ENCODE measurements around the gene LRCOL1.

LRCOL1 gene

DNA sequence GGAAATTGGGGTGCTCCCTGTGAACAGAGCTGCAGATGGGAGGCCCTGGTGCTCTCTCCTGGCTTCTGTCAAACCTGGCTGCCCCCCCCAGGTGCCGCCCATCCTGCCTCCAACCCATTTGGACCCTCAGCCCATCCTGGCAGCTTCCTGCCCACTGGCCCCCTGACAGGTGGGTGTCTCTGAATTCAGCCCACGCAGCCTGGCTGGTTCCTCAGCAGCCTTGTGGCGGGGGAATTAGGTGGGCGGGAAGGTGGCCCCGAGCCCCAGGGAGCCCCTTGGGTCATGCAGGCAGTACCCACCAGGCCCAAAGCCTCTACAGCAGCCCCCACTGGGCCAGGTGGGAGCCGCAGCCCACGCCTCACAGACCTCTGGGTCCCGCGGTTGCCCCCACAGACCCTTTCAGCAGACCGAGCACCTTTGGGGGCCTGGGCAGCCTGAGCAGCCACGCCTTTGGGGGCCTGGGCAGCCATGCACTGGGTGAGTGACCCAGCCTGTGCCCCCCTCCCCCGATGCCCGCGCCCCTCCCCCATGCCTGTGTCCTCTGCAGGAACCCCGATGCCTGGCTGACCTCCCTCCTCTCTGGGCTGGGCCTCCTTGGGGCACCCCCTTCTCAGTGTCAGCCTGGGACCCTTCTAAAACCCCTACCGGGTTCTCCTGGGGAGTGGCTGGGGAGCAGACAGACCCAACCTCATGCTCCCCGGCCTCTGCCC lies 28.9 kb downstream of the LRCOL1 start:
- DNase-seq, result no peak

DNA sequence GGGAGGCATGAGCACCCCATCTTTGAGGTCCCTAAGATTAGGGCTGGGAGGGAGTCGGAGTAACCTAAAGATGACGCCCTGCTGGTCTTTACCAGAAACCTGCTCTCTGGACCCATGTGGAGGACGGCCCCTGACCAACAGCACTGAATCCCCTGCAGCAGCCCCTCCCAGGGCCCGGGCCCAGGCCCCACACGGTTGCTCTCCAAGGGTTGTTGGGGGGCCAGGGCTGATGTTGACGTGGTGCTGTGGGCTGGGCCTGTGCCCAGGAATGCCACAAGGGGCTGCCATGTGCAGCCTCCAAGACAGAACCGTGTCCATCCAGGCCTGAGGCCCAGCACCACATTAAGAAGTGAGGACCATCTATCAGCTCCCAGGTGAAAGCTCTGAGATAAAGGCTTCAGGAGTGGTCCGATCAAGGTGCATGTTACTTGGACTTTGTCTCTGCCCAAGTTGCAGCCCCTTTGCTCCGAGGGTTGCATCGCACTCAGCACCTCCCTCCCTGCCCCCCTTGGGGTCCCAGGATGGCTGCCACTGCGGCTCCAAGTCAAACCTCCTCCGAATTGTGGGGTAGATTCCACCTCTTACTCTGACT lies 29.6 kb downstream of the LRCOL1 start:
- DNase-seq, result no peak

DNA sequence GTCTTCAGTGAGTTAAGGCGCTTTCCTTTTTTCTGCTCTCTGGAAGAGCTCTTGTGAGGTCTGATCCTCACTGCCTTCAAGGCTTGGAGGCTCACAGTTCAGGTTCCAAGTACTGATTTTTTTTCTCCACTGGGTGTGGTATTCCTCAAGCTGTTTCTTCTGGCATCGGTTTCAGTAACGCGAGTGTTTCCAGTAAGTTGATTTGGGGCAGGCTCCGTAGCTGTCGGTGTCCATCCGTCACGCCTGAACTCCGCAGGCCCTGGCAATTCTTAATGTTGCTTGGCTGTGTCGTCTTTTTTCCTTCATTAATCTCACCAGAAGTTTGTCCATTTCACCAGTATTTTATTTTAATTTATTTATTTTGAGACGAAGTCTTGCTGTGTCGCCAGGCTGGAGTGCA lies 30.6 kb downstream of the LRCOL1 start:
- no peak for DNase-seq

DNA sequence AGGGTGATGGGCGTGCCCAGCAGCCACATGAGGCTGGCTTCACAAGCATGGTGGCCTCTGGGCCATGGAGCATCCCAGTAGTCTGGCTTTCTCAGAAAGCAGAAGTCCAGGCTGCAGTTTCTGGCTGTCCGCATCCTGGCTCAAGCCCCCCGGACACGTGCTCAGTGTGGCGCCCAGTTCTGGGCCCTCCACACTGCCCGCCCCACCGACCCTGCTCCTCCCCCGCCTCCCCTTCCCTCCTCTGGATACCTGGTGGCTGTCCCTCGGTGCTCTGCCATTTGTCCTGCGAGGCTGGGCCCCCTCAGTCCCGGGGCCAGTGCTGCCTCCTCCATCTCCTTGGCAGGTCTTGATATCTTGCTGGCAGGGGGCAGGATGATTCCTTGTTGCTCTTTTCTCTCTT lies 31.6 kb downstream of the LRCOL1 start:
- DNase-seq, result no peak

DNA sequence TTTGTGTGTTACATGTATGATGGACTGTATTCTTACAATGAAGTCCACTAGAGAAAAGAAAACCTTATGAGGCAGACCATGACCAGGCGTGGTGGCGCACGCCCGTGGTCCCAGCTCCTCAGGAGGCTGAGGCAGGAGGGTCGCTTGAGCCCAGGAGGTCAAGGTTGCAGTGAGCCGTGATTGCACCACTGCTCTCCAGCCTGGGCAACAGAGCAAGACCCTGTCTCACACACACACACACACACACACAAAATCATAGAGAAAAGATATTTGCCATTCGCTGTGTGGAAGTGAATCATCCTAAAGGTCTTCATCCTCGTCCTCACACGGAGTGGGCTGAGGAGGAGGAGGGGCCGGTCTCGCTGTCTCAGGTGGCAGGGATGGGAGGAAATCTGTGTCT lies 32.3 kb downstream of the LRCOL1 start:
- no peak for DNase-seq

DNA sequence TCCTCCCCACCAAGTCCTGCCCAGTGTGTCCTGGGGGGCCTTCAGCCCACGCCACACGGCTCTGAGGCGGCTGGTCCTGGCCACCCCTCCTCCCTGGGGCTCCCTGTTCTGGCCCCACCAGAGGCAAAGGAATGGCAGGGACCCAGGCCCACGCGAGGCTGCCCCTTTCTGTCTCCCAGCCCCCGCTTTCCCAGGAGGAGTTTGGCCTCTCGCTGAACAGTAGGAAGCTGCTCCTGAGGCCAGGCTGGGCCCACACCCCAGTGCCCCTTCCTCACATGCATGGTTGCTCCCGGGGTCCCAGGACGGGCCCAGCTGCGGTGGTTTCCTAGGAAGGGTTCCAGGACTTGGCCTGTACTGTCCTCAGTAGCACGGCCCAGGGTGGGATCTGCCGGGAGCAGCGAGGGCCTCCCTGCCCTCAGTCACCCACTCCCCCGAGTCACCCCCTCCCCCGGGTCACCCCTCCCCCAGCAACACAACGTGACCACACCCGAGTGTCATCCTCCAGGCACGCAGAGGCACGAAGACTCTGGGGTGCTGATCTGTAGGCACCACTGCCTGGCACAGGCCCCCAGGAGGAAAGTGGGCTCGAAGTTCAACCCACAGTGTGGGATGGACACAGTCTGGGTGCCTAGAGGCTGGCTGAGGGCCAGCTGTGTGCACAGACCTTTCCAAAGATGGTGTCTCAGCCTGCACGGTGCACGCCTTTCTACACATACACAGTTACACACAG lies 33.0 kb downstream of the LRCOL1 start:
- no peak for DNase-seq

DNA sequence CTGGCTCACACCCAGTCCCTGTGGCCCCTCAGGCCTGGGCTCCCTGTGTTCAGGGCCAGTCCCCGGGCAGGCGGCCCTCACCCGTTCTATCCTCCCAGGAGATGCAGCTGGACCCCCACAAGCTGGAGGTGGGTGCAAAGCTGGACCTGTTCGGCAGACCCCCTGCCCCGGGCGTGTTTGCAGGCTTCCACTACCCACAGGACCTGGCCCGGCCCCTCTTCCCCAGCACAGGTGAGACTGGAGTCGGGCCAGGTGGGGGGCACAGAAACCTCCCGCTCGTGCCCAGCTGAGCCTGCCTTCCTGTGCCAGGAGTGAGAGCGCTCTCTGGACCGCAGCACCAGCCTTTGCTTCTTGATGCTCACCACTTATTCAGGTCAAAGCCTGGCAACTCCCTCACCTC lies 33.7 kb downstream of the LRCOL1 start:
- no peak for DNase-seq

DNA sequence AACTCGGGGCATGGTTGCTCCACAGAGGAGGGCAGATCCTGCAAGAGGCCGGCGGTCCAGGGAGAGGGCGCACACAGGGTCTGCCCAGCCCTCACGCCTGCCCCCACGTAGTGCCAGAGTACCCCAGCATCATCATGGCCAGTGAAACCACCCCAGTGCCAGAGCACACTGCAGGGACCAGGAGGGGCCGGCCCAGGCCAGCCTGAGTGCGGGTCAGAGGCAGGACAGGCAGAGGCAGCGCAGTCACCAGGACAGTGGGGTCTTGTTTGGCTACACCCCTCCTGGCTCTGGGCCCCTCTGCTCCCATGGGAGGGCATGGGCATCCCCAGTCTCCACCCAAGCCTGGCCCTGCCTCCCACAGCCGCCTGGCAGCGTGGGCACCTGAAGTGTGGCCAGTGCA lies 34.7 kb downstream of the LRCOL1 start:
- no peak for DNase-seq

DNA sequence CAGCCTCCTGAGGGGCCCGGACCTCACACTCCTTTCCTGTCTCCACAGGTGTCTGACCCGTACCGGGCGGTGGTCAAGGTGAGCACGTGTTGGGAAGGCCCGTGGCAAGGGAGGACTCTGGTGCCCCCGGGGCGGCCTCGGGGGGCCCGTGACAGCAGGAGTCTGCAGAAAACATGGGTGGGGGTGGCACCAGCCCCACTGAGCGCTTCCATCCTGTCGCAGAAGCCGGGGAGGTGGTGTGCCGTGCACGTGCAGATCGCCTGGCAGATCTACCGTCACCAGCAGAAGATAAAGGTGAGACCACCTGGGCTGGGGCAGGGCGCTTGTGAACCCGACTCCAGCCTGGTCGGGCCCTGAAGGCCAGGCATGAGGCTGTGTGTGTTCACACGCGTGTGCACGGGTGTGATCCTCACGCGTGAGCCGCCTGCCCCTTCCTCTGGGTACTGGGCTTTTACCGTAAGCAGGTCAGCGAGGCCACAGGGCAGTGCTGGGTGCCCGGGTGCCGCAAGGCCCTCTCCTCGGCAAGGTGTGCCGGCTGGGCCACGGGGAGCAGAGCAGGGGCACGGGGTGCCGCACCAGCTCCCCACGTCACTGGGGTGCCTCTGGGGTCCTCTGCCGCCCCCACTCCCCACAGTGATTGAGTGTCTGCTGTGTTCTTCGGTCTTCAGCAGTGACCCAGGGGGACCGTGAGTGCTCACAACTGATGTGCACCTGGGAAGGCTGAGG lies 35.9 kb downstream of the LRCOL1 start:
- no peak for DNase-seq

DNA sequence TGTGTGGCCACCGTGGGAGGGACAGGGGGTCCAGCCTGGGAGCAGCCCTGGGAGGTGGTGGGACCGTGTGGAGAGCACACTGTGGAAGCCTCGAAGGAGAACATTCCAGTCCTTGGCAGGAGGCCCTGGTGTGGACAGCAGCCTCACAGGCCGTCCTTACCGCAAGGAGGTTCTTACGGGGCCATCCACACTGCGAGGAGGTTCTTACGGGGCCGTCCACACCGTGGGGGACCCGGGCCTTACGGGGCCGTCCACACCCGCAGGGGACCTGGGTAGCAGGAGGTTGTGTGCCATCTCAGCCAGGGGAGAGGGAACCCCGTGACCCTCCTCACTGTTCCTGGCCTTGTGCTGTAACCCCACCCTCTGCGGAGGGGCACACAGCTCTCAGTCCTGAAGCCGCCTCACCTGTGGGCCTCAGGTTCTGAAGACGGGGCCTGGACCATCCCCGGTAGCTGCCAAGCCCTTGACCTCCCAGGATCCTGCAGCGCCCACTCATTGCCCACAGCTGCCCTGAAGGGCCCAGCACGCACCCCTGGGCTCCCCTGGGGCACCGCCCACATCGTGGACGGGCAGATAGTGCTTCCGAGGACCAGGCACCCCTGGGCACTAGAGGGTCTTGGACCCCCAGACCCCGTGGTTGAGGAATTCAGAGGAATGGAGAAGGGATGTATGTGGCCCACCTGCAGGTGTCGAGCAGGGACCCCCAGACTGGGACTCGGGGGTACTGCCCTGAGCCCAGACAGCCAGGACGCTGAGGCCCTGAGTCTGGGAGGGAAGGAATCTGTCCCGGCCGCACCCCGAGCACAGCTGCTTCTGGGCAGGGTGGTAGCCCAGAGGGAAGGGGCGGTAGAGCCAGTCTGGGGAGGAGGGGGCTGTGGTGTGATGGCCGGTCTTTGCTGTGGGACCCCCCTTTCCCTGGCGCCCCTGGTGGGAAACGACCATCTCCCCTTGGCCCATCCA lies 37.3 kb downstream of the LRCOL1 start:
- no peak for DNase-seq

DNA sequence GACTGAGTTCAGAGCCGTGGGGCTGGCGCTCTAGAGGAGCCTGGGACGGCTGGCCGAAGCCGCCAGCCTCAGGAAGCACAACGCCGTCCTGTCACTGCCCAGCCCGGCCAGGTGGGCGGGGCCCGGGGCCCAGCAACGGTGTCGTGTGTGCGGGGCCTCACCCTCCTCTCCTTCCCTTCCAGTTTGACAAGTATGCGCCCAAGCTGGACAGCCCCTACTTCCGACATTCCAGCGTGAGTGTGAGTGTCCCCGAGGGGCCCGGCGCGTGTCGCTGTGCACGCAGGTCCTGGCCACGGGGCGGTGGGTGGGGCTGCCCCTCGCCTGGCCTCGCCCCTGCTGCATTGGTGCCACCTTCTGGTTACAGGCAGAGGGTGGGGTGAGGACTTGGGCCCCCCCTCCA lies 38.3 kb downstream of the LRCOL1 start:
- DNase-seq, result no peak

DNA sequence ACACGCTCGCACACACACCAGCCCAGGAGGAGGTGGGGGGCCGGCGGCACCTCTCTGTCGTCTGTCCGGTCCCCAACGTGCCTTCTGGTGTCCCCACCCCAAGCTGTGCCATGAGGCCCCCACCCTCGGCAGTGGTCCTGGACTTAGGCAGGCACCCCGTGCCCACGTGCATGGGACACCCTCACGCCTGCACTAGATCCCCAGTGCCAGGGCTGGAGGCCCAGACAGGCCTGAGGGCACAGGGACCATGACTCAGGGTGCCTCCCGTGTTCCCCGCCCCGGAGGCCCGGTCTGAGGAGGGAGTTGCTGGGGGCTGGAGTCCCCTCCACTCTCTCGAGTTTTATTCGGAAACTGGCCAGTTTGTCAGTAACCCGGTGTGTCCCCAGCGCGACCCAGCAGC lies 38.8 kb downstream of the LRCOL1 start:
- no peak for DNase-seq

DNA sequence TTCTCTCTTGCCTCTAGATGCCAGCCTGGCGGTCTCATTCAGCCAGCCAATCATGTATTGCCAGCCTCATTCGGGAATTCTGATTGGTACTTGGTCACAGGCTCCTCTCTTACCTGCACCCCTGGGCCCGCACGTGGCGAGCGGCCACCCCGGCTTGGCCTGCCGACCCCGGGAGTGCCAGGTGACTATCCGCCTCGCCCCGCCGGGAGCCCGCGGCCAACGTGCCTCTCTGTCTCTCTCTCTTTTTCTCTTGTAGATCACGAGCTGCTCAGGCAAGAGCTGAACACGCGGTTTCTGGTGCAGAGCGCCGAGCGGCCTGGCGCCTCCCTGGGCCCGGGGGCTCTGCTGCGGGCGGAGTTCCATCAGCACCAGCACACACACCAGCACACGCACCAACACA lies 39.3 kb downstream of the LRCOL1 start:
- no peak for DNase-seq

DNA sequence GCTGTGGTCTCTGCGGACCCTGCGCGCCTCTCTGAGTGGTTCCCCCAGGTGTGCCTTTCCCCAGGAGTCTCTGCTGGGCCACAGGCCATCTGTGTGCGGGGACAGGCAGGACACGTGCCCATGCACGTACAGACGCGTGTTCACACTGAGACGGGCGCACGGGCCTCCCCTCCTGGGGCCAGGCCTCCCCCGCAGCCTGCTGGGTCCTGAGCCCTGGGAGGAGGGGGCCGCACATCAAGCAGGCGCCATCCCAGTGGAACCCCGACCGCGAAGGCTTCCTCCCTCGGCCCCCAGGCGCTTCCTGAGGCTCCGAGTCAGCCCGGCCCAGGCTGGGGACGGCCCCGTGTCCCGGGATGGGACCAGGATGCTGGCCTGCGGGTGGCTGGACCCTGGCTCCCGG lies 39.7 kb downstream of the LRCOL1 start:
- DNase-seq, result no peak

DNA sequence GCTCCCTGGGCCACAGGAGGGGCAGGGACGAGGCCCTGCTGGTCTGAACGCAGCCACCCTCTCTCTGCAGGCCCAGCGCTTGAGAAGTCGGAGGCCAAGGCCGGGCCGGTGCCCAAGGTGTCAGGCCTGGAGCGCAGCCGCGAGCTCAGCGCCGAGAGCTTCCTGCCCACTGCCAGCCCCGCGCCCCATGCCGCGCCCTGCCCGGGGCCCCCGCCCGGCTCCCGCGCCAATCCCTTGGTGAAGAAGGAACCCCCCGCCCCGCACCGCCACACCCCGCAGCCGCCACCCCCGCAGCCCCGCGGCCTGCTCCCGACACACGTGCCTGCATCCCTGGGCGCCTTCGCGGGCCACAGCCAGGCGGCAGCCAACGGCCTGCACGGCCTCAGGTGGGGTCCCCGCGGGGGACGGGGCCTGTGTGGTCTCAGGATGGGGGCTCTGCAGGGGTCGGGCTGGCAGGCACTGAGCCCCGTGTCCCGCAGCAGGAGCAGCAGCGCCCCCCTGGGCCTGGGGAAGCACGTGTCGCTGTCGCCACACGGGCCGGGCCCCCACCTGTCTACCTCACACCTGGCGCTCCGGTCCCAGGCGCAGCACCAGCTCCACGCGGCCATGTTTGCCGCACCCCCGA lies 40.4 kb downstream of the LRCOL1 start:
- no peak for DNase-seq

DNA sequence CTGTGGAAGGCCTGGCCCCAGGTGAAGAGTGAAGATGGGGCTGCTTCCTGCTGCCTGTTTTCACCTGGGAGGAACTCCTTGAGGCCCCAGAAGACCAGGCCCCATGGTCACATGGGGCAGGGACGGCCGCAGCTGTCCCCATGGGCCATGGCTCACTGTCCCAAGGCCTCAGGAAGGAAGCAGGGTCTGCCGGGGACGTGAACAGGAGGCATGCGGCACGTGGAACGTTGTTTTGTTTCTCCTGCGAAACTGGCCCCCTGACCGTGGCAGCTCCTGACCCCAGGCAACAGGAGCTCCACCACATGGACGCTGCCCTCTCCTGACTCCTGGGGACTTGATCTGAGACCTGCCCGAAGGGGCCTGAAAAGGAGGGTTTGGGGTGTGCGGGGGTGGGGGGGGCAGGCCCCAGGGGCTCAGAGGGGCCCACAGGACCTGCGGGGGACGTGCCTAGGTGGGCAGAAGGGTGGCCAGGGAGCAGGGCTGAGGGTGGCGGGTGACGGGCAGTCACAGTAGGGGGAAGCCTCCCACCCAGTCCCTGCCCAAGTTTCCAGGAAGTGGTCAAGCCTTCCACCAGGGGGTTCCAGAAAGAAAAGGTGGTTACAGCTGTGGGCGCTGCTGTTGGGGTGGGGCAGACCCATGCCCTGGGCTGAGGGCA lies 41.4 kb downstream of the LRCOL1 start:
- no peak for DNase-seq

DNA sequence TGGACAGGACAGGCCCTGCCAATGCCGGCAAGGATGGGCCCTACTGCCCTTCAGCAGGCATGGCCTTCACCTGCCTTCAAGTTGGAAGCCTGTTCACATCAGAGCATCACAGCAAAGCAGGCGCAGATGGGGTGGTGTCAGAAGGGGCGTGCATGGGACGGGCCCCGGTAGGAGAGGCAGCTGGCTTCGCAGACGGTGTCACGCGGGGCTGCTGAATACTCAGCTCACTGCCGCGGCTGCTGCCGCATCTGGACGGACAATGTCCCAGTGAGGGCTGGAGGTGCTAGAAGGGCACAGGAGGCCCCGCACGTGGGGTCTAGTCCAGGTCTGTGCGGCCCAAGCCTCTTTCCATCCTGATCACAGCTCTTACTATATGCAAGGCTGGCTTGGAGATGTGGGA lies 42.1 kb downstream of the LRCOL1 start:
- DNase-seq, result no peak

DNA sequence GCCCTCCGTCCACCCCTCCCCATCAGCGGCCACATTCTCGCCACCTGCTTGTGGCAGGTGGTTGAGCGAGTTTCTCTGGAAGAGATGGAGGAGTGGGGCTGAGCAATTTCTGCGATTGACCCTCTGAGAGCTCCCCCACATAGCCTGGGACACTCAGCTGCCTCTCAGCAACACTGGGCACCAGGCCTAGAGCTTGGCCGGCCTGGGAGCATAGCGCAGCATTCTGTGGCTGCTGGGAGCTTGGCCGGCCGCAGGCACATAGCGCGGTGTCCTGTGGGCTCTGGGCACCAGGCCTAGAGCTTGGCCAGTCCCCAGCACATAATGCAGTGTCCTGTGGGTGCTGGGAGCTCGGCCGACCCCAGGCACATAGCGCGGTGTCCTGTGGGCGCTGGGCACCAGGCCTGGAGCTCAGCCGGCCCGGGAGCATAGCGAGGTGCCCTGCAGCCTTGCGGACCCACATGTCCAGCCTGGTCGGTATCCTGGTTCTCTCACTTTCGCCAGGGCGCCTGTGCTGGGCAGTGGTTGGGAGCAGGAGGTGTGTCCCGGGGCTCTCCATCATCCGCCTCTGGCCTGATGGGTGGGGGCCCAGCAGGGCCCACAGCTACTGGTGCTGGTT lies 43.8 kb downstream of the LRCOL1 start:
- no peak for DNase-seq

DNA sequence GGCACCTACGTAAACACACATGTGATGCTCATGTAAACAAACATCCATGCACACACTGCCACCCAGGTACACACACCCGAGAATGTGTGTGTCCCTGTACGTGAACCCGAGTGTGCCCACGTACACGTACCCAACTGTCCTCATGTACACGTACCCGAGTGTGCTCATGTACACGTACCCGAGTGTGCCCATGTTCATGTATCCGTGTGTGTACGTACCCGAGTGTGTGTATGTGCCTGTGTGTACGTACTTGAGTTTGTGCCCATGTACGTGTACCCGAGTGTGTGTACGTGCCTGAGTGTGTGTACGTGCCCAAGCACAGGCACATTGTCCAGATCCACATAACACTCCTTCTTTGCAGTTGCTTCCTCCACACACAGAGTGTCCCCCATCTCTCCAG lies 45.0 kb downstream of the LRCOL1 start:
- no peak for DNase-seq

DNA sequence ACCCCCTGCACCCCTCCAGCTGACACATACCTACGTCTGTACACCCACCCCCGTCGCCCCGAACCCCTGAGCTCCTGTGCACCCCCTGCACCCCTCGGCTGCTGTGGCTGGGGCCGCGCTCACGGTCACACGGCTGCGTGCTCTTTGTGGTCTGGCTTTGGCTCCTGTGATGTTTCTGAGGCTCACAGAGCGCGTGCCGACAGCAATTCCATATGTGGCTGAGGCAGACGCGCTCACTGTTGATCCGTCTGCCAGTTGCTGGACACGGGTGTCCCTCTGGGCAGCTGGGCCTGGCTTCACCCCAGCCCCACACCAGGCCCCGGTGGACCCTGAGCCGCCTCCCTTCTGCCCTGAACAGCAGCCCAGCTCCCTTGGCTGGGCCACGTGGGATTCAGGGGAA lies 46.5 kb downstream of the LRCOL1 start:
- DNase-seq, result no peak

DNA sequence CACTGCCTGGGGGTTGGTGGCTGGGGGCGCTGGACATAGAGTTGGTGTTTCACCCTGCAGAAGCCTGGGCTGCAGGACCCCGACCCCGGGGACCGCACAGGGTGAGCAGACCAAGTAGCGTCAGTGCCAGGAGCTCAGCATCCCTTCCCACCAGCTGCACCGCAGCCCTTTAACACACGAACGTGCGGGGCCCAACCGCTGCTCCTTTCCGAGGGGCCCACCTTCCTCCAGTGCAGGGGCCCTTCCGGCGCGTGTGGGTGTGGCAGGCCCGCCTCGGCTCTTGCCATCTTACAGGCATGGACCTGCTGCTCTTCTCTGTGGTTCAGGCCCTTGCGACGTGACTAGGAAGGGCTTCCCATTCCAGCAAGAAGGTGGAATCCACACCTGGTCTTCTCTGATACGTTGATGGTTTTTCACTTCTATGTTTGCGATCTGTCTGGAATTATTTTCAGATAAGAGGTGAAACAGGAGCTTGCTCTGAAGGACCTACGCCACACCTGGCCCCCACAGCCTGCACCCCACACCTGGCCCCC lies 47.8 kb downstream of the LRCOL1 start:
- DNase-seq, result no peak
